HG03280 (cell line): ENCODE data around the gene KCNQ1.

Source experiments
- ATAC-seq: cut with Tn5 transposase; IDR thresholded peaks from one replicate; pipeline ENCODE4 v1.9.1; 2021; ENCODE audit warnings: mild to moderate bottlenecking, moderate library complexity; ENCODE audit not compliant: unreplicated experiment

KCNQ1 gene

DNA sequence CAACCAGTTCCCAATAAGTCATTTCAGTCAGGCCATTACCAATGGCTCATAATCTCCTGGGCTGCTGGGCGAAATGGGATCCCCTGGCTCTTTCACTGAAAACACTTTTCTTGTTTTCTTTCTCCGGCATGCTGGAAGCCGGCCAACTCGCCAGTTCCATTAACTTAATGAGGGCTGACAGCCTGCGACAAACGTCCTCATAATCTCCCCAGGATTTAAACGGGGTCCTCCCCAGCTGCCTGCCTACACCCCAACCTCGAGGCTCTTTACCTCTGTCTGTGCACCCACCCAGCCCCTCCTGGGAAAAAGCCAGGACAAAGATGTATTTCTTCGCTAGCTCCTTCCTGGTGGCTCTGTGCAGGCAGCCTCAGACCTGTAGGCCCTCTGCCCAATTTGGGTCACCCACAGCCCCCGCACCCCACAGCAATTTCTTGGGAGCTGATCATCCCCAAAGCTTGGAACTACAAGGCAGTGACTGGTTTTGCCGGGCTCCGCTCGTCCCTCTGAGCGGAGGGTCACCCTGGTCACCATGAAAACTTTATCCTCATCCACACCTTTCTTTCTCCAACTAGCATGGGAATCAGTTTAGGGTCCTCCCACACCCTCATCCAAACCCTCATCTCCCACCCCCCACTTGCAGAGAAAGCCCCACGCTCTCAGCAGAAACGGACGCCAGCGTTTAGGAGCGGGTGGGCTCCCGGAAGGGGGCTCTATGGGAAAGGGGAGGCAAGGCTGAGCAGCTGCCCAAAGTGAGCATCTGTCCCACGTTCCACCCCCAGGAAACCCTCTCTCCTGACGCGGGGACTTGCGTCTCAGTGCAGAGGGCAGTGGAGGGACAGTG is 306.1 kb downstream of the KCNQ1 start:
- ATAC-seq: no peak

DNA sequence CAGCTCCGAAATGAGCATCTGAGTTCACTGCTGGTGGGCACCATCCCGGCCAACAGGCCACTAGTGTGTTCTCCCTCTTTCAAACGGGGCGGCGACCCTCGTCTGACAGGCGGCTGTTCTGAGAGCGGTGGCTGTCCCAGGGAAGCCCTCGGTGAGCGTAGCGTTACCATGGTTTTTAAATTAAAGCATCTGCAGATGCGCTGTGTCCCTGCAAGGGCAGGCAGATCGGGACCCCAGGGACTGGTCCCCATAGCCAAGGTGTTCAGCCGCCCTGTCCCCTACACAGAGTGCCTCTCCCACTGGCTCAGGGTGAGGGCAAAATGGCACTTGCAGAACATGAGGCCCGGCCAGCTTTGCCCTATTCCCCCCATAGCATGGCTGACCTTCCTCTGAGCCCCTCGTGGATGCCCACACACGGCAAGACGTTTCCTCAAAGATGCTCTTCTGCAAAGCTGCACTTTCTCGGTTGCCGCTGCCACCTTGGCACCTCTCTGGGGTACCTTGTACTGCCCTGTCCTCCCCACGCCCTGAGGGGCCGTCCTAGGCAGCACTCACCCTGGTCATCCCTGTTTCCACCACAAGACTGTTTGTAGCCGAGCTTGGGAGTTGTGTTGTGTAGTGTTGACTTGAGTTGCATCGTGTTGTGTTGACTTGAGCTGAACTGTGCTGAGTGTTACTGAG is 306.9 kb downstream of the KCNQ1 start:
- no peak for ATAC-seq

DNA sequence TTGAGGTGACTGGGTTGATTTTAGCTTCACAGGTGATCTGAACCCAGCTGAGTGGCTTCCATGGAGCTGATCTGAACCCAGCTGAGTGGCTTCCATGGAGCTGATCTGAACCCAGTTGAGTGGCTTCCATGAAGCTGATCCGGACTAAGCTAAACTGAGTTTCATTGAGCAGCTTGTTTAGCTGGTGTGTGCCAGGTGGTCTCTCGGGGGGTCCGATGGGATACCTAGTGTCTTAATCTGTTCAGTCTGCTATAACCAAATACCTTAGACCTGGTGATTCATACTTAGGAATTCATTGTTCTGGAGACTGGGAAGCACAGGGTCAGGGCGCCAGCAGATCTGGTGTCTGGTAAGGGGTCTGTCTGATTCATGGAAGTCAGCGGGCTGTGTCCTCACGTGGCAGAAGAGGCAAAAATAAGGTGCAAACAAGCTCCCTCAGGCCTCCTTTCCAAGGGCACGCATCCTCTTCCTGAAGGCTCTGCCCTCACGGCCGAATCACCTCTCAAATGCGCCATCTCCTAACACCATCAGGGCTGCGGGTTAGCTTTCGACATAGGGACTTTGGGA is 307.5 kb downstream of the KCNQ1 start:
- ATAC-seq: no peak

DNA sequence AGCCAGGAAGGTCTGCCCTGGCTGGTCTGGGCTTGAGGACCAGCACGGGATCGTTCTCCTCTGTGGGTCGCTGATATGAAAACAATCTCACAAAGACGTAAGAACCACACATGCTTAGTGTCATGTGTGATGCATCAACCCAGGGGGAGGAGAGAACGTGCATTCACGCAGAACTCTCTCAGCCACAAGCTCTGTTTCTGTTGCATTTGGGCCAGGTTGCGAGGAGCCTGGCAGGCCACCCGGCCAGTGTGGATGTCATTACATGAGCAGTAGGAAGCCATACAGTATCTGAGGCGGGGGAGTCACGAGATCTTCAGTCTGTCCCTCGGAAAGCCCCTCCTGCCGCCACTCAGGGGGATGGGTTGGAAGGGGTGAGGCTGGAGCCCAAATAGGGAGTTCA is 308.1 kb downstream of the KCNQ1 start:
- no peak for ATAC-seq

DNA sequence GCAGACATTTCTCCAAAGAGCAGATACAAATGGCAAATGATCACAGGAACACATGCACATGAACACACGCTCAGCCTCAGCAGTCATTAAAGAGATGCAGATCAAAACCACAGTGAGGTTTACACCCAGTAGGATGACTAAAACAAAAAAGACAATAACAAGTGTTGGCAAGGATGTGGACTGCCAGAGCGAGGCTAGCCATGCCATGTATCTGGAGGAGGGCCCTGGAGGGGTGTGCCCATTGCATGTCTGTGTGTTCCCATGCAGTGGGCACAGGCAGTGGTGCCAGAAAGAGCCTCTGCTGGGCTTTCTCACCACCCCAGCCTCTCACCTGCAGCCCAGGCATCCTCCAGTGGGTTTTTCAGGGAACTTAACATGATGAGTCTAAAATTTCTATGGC is 309.2 kb downstream of the KCNQ1 start:
- no peak for ATAC-seq

DNA sequence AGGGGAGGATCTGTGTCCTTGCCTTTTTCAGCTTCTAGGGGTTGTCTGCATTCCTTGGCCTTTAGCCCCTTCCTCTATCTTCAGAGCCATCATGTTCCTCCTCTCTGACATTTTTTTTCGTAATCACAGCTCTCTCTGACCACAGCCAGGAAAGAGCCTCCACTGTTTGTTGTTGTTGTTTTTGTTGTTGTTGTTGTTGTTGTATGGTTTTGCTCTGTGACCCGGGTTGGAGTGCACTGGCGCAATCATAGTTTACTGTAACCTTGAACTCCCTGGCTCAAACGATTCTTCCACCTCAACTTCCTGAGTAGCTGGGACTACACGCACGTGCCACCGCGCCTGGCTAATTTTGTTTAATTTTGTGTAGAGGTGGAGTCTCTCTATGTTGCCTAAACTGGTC is 310.3 kb downstream of the KCNQ1 start:
- no peak for ATAC-seq

DNA sequence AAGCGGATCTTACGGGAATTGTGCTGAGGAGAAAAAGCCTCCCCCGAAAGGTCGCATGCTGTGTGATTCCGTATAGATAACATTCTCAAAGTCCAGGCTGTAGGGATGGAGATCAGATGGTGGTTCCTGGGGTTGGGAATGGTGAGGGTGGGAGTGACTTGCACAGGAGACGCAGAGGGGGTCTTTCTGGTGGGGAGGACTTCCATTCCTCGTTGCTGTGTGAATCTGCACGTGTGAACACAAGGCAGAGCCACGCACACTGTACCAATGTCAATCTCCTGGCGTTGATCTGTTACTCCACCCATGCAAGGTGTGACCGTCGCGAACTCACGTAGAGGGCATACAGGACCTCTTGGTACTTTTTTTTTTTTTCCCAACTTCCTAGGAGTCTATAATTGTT is 313.9 kb downstream of the KCNQ1 start:
- no peak for ATAC-seq

DNA sequence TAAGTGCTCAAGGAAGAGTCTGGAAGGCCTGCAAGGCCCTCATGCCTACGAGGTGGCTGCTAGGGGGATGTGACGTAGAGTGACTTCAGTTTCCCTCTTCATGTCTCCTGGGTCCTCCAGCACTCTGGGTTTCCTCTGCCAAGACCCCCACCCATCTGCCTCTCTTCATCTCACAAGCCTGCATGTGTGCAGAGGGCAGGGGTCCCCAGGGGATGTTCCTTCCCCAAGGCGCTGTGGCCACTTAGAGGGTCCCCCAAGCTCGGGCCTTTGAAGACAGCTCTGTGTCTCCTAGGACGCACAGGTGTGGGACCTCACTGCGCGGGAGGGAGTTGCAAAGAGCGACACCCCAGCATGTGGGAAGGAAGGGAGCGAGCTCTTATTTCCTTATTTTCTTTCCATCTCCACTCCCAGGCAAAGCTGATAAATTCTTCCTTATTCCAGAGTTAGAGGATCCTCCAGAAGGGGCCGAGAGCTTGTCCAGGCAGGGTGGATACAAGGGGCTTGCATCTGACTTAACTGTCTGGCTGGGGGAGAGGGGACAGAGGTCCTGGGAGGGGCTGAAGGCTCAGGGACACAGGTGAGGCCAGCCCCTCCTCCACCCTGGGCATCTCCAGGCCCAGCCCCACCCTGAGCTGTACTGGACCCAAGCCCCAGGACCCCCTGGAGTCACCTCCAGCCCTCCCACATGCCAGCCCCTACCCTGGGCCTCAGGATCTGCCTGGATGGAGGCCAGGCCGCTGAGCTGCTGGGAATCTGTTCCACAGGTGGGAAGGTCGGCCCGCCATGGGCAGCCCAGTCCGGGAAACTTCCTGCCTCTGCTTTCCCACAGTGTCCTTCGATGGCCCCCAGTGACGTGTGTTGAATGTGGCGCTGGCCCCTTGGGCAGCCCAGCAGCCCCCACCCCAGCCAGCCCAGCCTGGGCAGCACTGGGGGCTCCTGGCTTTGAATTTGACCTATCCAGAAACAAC is 314.7 kb downstream of the KCNQ1 start:
- ATAC-seq: no peak

DNA sequence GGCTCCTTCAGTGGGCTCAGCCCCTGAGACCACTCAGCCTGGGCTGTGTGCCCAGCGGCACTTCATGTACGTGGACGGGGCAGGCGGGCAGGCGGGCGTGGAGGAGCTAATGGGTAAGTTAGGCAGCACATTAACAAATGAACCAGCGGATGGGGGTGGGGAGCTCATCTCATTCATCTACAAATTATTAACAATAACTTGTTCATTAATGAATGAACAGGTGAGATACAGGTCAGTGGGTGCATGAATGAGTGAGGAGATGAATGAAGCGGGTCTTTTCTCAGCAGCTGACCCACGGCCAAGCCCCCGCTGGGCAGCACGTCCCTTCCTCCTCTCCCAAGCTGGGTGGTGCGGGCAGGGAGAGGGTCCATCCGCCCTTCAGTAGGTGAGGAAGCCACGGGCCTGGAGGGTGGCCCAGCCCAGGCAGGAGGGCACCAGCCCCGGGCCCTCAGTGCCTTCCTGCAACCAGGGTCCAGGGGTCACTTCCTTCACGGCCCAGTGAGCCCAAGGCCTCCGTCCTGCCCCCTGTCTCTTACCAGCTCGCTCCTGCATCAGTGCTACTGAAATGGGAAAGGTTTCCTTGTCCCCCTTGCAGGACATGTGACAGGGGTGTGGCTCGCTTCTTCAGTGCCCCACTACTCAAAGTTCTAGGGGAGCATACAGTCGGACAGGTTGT is 315.5 kb downstream of the KCNQ1 start:
- ATAC-seq: no peak

DNA sequence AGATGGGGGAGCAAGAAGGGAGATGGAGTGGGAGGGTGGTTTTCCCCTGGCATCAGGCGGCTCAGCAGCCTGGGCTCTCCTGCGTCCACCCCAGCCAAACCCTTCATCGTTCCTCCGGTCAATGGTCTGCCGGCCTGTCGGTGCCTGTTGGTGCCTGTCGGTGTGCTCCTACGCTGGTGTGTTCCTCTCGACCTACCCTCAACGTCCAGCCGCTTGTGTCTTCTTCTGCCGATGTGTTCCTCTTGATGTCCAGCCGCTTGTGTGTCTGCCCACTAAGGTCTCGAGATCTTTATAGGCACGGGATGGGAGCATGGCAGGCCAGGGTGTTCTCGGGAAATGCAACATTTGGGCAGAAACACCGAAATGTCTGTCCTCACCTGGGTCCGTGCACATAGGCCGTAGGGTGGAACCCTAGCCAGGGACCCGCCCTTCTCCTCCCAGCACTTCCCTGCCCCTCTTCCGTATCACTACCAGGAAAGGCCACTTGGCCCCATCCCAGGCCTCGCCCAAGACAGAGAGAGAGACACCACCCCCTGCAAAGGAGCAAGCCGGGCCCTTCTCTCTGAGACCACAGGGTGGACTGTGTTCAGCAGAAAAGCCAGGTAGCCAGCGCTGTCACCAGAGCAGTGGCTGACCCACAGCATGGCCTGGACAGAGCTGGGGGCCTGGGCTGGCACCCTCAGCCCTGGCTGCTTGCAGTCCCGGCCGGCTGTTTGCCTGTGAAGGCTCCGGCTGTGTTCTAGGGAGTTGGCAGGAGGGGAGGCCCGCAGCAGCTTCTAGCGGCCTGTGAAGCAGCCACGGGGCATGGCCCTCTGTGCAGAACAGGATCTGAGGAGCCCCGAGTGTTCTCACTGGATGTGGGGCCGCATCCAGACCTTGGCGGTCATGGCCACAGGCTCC is 316.6 kb downstream of the KCNQ1 start:
- ATAC-seq: no peak

DNA sequence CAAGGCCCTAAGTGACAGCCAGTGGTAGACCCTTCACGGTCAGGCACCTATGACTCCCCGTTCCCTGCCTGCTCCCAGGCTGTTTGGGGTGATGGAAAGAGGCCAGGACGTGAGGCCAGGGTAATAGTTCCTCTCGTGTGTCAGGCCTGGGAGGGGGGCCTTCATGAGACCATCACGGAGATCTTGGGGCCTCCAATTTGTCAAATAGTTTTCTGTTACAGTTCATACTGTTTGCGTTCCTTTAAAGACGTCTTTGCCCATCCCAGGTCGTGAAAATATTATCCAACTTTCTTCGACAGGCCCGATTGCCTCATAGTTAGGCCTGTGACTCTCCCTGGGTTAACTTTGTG is 317.2 kb downstream of the KCNQ1 start:
- ATAC-seq: no peak

DNA sequence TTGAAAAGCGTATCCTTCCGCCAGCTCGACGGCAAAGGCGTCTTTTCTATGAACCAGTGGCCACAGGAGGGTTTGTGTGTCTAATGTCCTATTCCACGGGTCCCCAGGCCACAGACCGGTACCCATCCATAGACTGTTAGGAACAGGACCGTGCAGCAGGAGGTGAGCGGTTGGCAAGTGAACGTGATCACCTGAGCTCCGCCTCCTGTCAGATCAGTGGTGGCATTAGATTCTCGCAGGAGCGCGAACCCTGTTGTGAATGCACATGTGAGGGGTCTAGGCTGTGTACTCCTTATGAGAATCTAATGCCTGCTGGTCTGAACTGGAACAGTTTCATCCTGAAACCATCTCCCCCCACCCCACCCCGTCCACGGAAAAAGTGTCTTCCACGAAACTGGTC is 317.6 kb downstream of the KCNQ1 start:
- ATAC-seq: no peak

DNA sequence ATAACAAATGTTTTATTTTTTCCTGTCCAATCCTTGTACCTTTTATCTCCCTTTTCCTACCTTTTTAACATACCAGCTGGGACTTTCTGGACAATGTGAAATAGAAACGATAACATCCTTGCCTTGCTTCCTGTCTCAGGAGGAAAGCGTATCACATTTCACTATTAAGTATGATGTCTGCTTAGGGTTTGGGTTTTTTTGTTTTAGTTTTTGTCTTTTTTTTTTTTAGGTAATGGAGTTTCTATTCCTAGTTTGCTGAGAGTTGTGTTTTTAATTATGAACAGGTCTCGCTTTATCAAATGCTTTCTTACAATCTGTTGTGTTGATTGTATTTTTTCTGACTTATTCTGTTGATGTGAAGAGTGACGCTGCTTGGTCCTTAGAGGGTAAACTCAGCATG is 319.2 kb downstream of the KCNQ1 start:
- ATAC-seq: no peak

DNA sequence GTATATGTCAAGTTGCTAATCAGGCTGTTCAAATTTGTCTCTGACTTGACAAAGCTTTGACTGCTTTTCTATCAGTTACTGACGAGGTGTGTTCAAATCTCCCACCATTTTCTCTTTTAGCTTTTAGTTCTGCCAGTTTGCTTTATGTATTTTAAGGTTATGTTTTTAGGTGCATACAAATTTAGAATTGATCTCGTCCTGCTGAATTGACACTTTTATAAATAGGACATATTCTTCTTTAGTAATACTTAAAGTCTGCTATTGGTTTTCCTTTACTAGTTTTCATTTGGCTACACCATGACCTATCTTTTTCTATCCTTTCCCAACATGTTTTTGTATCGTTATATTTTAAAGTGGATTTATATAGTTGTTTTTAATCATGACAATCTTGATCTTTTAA is 320.7 kb downstream of the KCNQ1 start:
- no peak for ATAC-seq

DNA sequence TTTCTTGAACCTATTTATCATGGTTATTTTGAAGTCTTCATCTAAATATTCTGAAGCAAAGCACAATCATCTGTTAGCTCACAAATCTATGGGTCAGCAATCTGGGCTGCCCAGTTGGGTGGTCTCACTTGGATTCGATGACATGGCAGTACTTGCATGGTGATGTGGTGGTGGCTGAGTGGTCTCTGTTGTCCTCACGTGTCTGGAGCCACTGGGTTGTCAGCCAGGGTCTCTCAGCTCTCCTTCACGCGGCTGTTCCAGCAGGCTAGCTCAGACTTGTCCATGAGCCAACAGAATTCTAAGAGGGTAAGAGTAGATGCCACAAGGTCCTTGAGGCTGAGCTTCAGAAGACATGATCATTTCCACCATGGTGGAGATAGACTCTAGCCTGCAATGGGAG is 321.4 kb downstream of the KCNQ1 start:
- ATAC-seq: no peak

DNA sequence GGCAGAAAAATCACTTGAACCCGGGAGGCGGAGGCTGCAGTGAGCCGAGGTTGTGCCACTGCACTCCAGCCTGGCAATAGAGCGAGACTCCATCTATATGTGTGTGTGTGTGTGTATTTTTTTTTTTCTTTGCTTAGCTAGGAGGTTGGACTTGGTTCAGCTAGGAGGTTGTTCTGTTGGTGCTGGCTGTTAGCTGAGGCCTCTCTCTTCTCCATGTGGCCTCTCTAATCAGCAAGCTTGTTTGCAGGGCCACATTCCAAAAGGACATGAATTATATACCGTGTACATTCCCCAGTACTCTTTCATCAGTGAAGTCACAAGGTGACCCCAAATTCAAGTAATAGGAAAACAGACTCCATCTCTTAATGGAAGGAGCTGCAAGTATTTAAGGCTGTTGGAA is 322.3 kb downstream of the KCNQ1 start:
- ATAC-seq: no peak

DNA sequence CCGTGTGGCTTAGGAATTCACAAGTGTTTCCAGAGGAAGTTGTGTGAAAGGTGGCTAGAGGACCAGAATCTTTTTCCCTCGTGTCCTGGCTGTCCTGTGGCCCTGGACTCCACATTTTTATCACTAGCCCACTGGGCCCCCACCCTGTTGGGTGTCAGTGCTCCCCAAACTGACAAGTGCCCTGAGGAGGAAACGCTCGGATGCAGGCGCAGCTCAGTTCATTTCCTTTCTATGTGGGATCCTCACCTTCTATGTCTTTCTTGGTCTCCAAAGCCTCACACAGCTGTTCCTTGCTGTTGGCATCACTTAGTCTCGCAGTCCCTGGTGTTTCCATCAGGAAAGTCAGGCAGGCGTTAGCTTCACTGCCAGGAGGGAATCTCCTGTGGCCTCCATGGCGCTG is 323.0 kb downstream of the KCNQ1 start:
- ATAC-seq: no peak

DNA sequence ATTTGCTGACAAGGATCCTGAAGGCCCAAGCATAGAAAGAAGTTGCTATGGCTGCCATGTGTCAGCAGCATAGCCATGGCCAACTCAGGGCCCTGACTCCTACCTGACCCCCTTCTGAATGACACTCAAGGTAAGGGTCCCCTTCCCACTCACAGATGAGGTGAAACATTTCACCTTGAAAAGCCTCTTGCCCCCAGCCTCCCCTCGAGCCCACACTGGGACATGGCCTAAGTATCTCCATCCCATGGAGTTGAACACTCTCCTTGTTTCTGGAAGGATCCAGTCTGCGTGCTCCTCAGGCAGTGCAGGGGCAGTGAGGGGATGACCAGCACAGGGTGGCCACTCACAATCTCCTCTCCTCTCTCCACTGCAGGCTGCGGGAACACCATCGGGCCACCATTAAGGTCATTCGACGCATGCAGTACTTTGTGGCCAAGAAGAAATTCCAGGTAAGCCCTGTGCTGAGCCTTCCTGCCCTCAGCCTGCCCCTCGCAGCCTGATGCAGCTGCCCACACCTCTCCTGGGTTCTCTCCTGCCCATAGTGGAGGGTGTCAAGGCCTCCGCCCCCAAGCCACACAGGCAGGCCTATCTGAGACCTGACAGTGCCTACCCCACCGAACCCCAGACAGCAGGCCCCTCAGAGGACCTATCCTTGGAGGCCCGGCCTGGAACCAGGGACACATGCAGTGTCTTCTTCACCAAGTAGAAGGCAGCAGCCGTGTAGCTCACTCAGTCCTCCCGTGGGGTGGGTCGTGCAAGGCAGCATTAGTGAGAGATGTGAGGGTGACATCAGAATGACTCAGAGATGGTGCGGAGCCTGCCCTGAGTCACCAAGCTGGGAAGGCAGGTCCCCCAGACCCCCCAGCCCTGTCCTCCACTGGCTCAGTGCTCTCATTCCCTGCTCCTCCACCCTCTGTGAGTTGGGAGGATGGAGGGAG is 323.9 kb downstream of the KCNQ1 start:
- no peak for ATAC-seq
